HuH-7.5 (cell line): Measurements from ENCODE around the gene CTPS1.

Experiments used
- DNase-seq: peaks from one replicate; pipeline ENCODE4 v3.0.0; 2011; ENCODE audit warnings: low spot score

The CTPS1 gene

GRCh38 chr1:41025979-41026819 is 46.7 kb downstream of the CTPS1 start:
- DNase-seq, result no peak

DNA sequence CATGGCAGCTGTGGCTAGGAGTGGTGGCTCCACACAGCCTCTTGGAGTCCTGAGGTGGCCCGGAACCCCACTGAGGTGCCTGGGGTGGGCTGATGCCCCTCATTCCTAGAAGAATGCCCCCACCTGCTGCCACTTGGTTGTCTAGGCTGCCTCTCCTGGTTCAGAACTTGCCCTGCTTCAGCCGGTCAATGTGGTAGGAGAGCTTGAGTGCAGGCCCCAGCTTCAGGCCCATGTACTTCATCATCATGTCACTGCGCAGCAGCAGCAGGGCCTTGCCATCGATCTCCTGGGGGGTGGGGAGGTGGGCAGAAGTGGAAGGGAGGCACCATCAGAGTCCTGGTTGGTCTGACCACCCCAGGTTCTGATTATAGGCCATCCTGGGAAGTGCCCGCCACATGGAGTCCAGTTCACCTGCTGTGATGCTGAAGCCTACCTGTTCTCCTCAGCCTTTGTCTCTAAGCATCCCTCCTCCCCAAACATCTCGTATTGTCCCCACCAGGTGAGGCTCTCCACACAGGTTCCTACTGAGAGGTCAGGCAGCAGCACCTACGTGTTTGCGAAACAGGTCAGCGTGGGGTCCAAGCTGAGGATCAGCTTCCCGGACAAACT is 48.6 kb downstream of the CTPS1 start:
- DNase-seq, result no peak

DNA sequence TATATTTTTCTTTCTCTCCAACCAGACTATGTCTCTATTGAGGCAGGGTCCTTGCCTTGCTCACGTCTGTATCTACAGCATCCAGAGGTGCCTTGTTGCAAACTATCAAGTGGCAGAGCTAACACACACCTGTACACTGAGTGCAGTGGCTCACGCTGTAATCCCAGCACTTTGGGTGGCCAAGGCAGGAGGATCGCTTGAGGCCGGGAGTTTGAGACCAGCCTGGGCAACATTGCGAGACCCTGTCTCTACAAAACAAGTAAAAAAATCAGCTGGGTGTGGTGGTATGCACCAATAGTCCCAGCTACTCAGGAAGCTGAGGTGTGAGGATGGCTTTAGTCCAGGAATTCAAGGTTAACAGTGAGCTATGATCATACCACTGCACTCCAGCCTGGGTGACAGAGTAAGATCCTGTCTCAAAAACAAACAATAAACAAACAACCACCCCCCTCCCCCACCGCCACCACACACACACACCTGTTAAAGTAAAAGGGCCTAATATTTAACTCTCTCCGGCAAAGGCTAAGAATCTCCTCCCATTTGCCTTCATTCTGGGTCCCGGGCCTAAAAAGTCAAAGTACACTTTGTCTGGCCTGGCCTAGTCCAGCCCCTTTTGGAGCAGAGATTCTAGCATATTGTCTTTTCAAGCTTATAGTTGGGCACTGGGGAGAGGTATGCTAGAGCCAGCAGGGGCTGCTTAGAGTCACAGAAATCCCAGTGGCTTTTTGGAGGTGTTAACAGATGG is 51.5 kb downstream of the CTPS1 start:
- DNase-seq, result no peak

- no peak for DNase-seq
These were observed 52.7 kb downstream of the CTPS1 start for GRCh38 chr1:41032147-41032546.

- DNase-seq, result no peak
These were observed 53.8 kb downstream of the CTPS1 start for GRCh38 chr1:41033272-41033671.

GRCh38 chr1:41037116-41037903 is 57.8 kb downstream of the CTPS1 start:
- no peak for DNase-seq

- no peak for DNase-seq
These were observed 58.6 kb downstream of the CTPS1 start for GRCh38 chr1:41038110-41038509.

GRCh38 chr1:41041614-41042270 is 62.2 kb downstream of the CTPS1 start:
- DNase-seq, result no peak

GRCh38 chr1:41044187-41044586 is 64.7 kb downstream of the CTPS1 start:
- DNase-seq, result no peak

- no peak for DNase-seq
These were observed 66.2 kb downstream of the CTPS1 start for GRCh38 chr1:41045740-41046139.

GRCh38 chr1:41046347-41046775 is 66.9 kb downstream of the CTPS1 start:
- DNase-seq, result no peak

DNA sequence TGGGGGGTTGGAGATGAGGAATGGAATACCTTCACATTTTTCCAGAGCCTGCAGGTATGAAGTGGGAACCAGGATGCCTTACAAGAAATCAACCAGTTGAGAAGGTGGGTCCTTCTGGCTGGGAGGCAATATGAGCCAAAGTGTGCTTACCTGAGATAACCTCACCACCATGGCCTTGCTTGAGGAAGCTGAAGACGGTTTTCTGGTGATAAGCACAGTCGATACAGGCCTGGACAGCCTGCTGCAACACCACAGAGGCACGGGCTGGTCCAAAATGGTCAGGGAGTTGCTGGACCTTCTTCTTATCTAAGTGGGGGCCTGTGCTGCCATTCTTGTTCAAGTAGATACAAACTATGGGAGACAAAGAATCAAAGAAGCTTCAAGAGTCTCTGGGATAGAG is 69.0 kb downstream of the CTPS1 start:
- DNase-seq, result no peak

DNA sequence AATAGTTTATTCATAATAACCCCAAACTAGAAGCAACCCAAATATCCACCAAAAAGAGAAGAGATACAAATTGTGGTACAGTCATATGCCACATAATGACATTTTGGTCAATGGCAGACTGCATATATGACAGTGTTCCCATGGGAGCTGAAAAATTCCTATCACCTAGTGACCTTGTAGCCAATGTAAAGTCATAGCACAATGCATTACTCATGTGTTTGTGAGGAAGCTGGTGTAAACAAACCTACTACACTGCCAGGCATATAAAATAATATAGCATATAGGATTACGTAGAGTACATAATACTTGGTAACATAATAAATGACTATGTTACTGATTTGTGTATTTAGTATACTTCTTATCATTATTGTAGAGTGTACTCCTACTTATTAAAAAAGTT is 71.5 kb downstream of the CTPS1 start:
- no peak for DNase-seq

GRCh38 chr1:41053316-41053715 is 73.8 kb downstream of the CTPS1 start:
- DNase-seq, result no peak

DNA sequence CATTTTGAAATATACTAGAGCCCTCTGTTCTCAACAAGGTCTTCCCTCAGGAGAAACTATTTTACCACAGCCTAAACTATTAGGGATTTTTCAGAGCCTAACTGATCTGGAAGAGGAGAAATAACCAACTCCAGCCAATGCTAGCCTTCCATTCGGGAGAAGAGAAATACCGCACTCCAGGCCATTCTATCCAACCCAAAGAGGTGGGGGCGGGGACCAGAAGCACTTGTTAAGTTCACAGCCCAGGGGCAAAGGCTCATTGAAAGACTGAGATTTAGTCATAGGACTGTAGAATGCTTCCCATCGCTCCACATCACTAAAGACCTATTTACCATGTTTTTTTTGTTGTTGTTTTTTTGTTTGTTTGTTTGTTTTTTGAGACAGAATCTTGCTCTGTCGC is 77.4 kb downstream of the CTPS1 start:
- no peak for DNase-seq
